A673 (cell line): ENCODE data around the gene NUP50. TPM values are rescaled to one million over a fixed set of nuclear protein-coding genes. Genes with fewer than 3 reads are reported as not detected.
A peak's percentile ranks its signal among the peaks of the same experiment; 100 is the strongest.

ENCODE experiments used
- BruUV-seq: library from RNA; stranded (reverse); fragments of 400-500 nt; replicated peaks from 2 replicates; lab custom pipeline; 2021; lab: Mats Ljungman, UMichigan
- CTCF ChIA-PET: fragments of 300-600 bp; sonication (Branson Sonifier 250); formaldehyde crosslinking; loops from one replicate; lab custom pipeline; 2022; ENCODE audit warnings: antibody characterized with exemption; lab: Charles Lee
- POLR2A ChIA-PET: fragments of 300-600 bp; sonication (Branson Sonifier 250); formaldehyde crosslinking; loops from one replicate; lab custom pipeline; 2022; ENCODE audit warnings: antibody characterized with exemption; ENCODE audit not compliant: low non-redundant PET; lab: Charles Lee
- DNase-seq: peaks from one replicate; pipeline ENCODE4 v3.0.0-alpha.2; 2015; ENCODE audit warnings: low spot score
- H3K27ac ChIP-seq: fragments of 200-600 bp; sonication (generic); 2 replicates; pipeline ENCODE4 v1.5.1; 2016; ENCODE audit warnings: mixed run types, low read depth, mild to moderate bottlenecking, mixed read lengths, antibody characterized with exemption, low read length; ENCODE audit not compliant: poor library complexity, severe bottlenecking
- H3K27me3 ChIP-seq: fragments of 200-600 bp; sonication (generic); replicated peaks from 2 replicates; pipeline ENCODE4 v1.6.1; 2017; ENCODE audit warnings: mixed run types, low read depth, mild to moderate bottlenecking, mixed read lengths, antibody characterized with exemption, low read length; ENCODE audit not compliant: insufficient read depth, poor library complexity
- H3K36me3 ChIP-seq: fragments of 200-600 bp; sonication (generic); 2 replicates; pipeline ENCODE4 v1.6.1; 2016; ENCODE audit warnings: mixed run types, mild to moderate bottlenecking, mixed read lengths, antibody characterized with exemption, low read length; ENCODE audit not compliant: insufficient read depth, poor library complexity, severe bottlenecking
- H3K4me1 ChIP-seq: fragments of 200-600 bp; sonication (generic); 2 replicates; pipeline ENCODE4 v1.6.1; 2017; ENCODE audit warnings: mixed run types, mild to moderate bottlenecking, mixed read lengths, antibody characterized with exemption, low read length; ENCODE audit not compliant: insufficient read depth, poor library complexity, severe bottlenecking
- H3K4me3 ChIP-seq: fragments of 200-600 bp; sonication (generic); 2 replicates; pipeline ENCODE4 v1.5.1; 2016; ENCODE audit warnings: low read depth, mixed run types, mild to moderate bottlenecking, mixed read lengths, low read length; ENCODE audit not compliant: poor library complexity, severe bottlenecking
- H3K9me3 ChIP-seq: fragments of 200-600 bp; sonication (generic); 2 replicates; pipeline ENCODE4 v1.6.1; 2016; ENCODE audit warnings: mixed run types, low read depth, mild to moderate bottlenecking, mixed read lengths, antibody characterized with exemption, low read length; ENCODE audit not compliant: poor library complexity, severe bottlenecking
- EZH2 ChIP-seq: fragments of 200-600 bp; sonication (generic); IDR thresholded peaks from 2 replicates; pipeline ENCODE4 v1.6.1; 2017; ENCODE audit warnings: borderline replicate concordance, low read depth, mild to moderate bottlenecking, mixed read lengths, antibody characterized with exemption, low read length; ENCODE audit not compliant: poor library complexity, severe bottlenecking
- intact Hi-C: fragments of 100-400 bp; cut with micrococcal nuclease; formaldehyde crosslinking; loops from one replicate; pipeline ENCODE4 v1.10.0; 2022; ENCODE audit not compliant: unreplicated experiment
- total RNA-seq: library from RNA; stranded (reverse); gene quantifications from 2 replicates; pipeline ENCODE4 v1.2.3, GENCODE V29; 2021
- TF ChIP-seq, protein P1 (sequence below): fragments of 300-800, 200-600 bp; sonication (generic); conservative IDR thresholded peaks from 2 replicates; pipeline ENCODE4 v1.5.1; 2017; ENCODE audit warnings: low read depth, mild to moderate bottlenecking, antibody characterized with exemption, low read length, moderate library complexity, mixed read lengths

NUP50 gene
- total RNA-seq, 1 experiment from 2014 or later: 124 TPM

- Histone ChIP-seq H3K27ac (peak overlapping the region; percentile 58), H3K4me3 (peak overlapping the region; percentile 33), H3K9me3 (no peaks in the 10 kb centered on the region), H3K36me3 (no peaks in the 10 kb centered on the region), H3K27me3 (no peaks in the 10 kb centered on the region), H3K4me1 (peaks cover 26% of the 10 kb centered on the region)
- TF ChIP-seq EZH2: no peak
- TF ChIP-seq, protein P1, sequence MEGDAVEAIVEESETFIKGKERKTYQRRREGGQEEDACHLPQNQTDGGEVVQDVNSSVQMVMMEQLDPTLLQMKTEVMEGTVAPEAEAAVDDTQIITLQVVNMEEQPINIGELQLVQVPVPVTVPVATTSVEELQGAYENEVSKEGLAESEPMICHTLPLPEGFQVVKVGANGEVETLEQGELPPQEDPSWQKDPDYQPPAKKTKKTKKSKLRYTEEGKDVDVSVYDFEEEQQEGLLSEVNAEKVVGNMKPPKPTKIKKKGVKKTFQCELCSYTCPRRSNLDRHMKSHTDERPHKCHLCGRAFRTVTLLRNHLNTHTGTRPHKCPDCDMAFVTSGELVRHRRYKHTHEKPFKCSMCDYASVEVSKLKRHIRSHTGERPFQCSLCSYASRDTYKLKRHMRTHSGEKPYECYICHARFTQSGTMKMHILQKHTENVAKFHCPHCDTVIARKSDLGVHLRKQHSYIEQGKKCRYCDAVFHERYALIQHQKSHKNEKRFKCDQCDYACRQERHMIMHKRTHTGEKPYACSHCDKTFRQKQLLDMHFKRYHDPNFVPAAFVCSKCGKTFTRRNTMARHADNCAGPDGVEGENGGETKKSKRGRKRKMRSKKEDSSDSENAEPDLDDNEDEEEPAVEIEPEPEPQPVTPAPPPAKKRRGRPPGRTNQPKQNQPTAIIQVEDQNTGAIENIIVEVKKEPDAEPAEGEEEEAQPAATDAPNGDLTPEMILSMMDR: no peak
- intact Hi-C loops: no loop called here
- no TSS peak for BruUV-seq
- ChIA-PET CTCF (interaction anchor here (0.6 kb wide), 1 partner anchor 117 kb away, joined by 5 read pairs; no protein-coding TSS in a partner anchor), POLR2A (no interaction called here)
- peak; percentile 75 for DNase-seq
Observed at GRCh38 chr22:45212306-45212709, 48.6 kb downstream of the NUP50 start.

DNA sequence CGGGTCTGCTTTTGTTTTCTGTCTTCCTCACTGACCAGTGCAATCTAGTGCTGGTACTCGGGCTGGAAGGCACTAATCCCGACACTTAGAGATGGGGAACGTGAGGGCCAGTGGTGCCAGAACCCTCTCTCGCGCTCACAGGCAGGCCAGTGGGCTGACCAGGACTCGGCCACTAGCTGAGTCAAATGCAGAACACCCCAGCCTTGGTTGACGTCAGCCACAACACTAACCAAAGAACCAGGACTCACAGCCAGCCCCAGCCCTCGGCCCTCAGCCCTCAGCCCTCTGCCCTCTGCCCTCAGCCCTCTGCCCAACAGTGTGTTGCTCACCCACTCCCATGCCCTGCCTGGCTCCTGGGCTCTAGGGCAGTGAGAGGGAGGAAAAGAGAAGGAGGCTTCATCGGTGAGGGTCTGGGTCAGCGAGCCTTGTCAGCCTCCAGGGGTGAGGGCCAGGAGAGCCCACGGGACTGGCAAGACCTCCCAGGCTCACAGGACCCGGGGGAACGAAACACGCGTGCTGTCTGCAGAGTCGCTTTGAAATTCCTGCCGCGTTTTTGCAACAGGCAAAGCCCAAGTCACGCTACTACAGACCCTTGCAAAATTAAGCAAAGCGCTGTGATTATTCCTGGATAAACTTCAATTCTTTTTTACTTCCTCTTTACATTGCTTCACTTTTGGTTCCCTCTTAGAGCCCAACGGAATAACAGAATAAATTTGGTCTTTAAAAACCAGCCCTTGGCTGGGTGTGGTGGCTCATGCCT, 49.4 kb downstream of the NUP50 start:
- peaks cover 26% of the 10 kb centered on the region for H3K4me1 ChIP-seq
- no peak for DNase-seq
- BruUV-seq: no TSS peak
- POLR2A ChIA-PET: no interaction called here
- intact Hi-C loops: no loop called here
- no peaks in the 10 kb centered on the region for H3K27me3 ChIP-seq
- TF ChIP-seq, protein P1: no peak
- no peak for TF ChIP-seq EZH2
- no peaks in the 10 kb centered on the region for H3K36me3 ChIP-seq
- H3K27ac ChIP-seq: no peak overlapping the region
- H3K4me3 ChIP-seq: peak overlapping the region; percentile 33
- CTCF ChIA-PET: interaction anchor here (0.6 kb wide), 1 partner anchor 118 kb away, joined by 5 read pairs; no protein-coding TSS in a partner anchor
- no peaks in the 10 kb centered on the region for H3K9me3 ChIP-seq

GRCh38 chr22:45216133-45217003, 52.6 kb downstream of the NUP50 start:
- H3K36me3 ChIP-seq: no peaks in the 10 kb centered on the region
- DNase-seq: no peak
- H3K4me3 ChIP-seq: no peak overlapping the region
- TF ChIP-seq, protein P1: no peak
- no peak for TF ChIP-seq EZH2
- no peak overlapping the region for H3K27ac ChIP-seq
- no TSS peak for BruUV-seq
- H3K9me3 ChIP-seq: no peaks in the 10 kb centered on the region
- CTCF ChIA-PET: no interaction called here
- POLR2A ChIA-PET: no interaction called here
- intact Hi-C loops: no loop called here
- H3K4me1 ChIP-seq: peaks cover 19% of the 10 kb centered on the region
- no peaks in the 10 kb centered on the region for H3K27me3 ChIP-seq
